GM19468 (cell line): ENCODE data around the gene UNC5B.

Experiments used
- ATAC-seq: cut with Tn5 transposase; IDR thresholded peaks from one replicate; pipeline ENCODE4 v1.9.1; 2021; ENCODE audit warnings: mild to moderate bottlenecking, moderate library complexity, moderate number of reproducible peaks; ENCODE audit not compliant: unreplicated experiment; ENCODE audit errors: extremely low read depth

The UNC5B gene

DNA sequence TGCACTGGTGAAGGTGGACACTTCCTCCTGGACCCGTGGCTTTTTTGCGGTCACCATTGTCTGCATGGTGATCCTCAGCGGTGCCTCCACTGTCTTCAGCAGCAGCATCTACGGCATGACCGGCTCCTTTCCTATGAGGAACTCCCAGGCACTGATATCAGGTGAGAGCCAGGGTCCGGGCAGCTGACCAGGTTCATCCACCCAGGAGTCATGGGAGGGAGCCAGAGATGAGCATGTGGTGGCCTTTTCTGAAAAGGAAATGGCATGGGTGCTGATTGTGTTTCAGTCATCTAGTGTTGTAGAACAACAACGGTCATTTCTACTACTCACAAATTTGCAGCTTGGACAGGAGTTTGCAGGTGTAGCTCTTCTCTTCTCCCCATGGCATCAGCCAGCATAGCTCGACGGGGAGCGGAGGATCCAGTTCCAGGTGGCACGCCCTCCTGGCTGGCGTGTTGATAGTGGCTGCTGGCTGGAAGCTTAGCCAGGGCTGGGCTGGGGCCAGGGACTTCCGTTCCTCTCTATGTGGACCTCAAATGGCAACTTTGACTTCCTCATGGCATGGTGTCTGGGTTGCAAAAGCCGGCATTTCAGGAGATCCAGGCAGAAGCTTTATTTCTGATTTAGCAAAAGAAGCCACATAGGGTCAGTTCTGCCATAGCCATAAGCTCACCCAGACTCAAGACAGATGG, 139.4 kb downstream of the UNC5B start:
- no peak for ATAC-seq
